A172 (cell line): ENCODE data around the gene COX7A1. TPM values are rescaled to one million over a fixed set of nuclear protein-coding genes. Genes with fewer than 3 reads are reported as not detected.
"Not testable (repeated sequence)": the region's sequence is repeated elsewhere in the genome, so short reads cannot be mapped to it uniquely, and the experiment has no call there.

ENCODE experiments used
- DNase-seq: peaks from one replicate; pipeline ENCODE4 v3.0.0-alpha.2; 2015; ENCODE audit warnings: low spot score
- total RNA-seq: library from RNA; depleted of rRNA; stranded (reverse); fragments of >200 nt; shearing (Covaris generic); gene quantifications from 2 replicates; pipeline ENCODE4 v1.2.3, GENCODE V29; 2014

The COX7A1 gene
- total RNA-seq, 1 experiment from 2014 or later = not detected

- peak; percentile 74 for DNase-seq
Observed at GRCh38 chr19:36141039-36141927, 11.0 kb downstream of the COX7A1 start.

- peak; percentile 53 for DNase-seq
Observed at GRCh38 chr19:36140304-36141038, 11.8 kb downstream of the COX7A1 start.

- peak; percentile 96 for DNase-seq
Observed at GRCh38 chr19:36139473-36140303, 12.6 kb downstream of the COX7A1 start, which contains the start of gene CAPNS1. Gene CAPNS1, plus strand, starts transcription at chr19:36140066. Its CDS starts 946 bp downstream, at chr19:36141012.

GRCh38 chr19:36139120-36139472 is 13.2 kb downstream of the COX7A1 start:
- no peak for DNase-seq

- DNase-seq = peak; percentile 97
Observed at GRCh38 chr19:36136964-36137686, 15.1 kb downstream of the COX7A1 start.

- DNase-seq = not testable (repeated sequence)
Observed at GRCh38 chr19:36134867-36135266, 17.4 kb downstream of the COX7A1 start.

- DNase-seq = not testable (repeated sequence)
Observed at GRCh38 chr19:36131221-36131620, 21.0 kb downstream of the COX7A1 start.

- no peak for DNase-seq
Observed at GRCh38 chr19:36128392-36128736, 23.9 kb downstream of the COX7A1 start.

- DNase-seq = no peak
Observed at GRCh38 chr19:36125557-36125956, 26.7 kb downstream of the COX7A1 start.

GRCh38 chr19:36121486-36122124 is 30.6 kb downstream of the COX7A1 start:
- DNase-seq = no peak

- no peak for DNase-seq
Observed at GRCh38 chr19:36120984-36121358, 31.3 kb downstream of the COX7A1 start.

GRCh38 chr19:36120092-36120983 is 31.9 kb downstream of the COX7A1 start:
- DNase-seq = no peak

- no peak for DNase-seq
Observed at GRCh38 chr19:36116344-36116637, 36.0 kb downstream of the COX7A1 start.

- no peak for DNase-seq
Observed at GRCh38 chr19:36115453-36116343, 36.5 kb downstream of the COX7A1 start, which contains the start of gene TBCB. Gene TBCB, plus strand, starts transcription at chr19:36115468. Its CDS starts 93 bp downstream, at chr19:36115561.

- peak; percentile 100 for DNase-seq
Observed at GRCh38 chr19:36114721-36115452, 37.4 kb downstream of the COX7A1 start, which contains the start of gene POLR2I. Gene POLR2I, minus strand, starts transcription at chr19:36114875. Its CDS starts 19 bp downstream, at chr19:36114856.

- peak; percentile 27 for DNase-seq
Observed at GRCh38 chr19:36113894-36114720, 38.1 kb downstream of the COX7A1 start.

GRCh38 chr19:36113425-36113824 is 38.8 kb downstream of the COX7A1 start:
- DNase-seq = no peak
